Renal cortical epithelial cell (primary cell): Measurements from ENCODE around the gene KAT6B. TPM values are rescaled to one million over a fixed set of nuclear protein-coding genes. Genes with fewer than 3 reads are reported as not detected.
"Not testable (repeated sequence)": the region's sequence is repeated elsewhere in the genome, so short reads cannot be mapped to it uniquely, and the experiment has no call there.

Source experiments
- DNase-seq: peaks from one replicate; pipeline ENCODE4 v3.0.0-alpha.2; 2011; ENCODE audit warnings: low read depth
- total RNA-seq: library from RNA; depleted of rRNA; stranded (reverse); fragments of >200 nt; gene quantifications from 2 replicates; pipeline ENCODE4 v1.2.3, GENCODE V29; 2014

The KAT6B gene
- total RNA-seq = 6.3 and 33.1 TPM in 2 replicates

DNA sequence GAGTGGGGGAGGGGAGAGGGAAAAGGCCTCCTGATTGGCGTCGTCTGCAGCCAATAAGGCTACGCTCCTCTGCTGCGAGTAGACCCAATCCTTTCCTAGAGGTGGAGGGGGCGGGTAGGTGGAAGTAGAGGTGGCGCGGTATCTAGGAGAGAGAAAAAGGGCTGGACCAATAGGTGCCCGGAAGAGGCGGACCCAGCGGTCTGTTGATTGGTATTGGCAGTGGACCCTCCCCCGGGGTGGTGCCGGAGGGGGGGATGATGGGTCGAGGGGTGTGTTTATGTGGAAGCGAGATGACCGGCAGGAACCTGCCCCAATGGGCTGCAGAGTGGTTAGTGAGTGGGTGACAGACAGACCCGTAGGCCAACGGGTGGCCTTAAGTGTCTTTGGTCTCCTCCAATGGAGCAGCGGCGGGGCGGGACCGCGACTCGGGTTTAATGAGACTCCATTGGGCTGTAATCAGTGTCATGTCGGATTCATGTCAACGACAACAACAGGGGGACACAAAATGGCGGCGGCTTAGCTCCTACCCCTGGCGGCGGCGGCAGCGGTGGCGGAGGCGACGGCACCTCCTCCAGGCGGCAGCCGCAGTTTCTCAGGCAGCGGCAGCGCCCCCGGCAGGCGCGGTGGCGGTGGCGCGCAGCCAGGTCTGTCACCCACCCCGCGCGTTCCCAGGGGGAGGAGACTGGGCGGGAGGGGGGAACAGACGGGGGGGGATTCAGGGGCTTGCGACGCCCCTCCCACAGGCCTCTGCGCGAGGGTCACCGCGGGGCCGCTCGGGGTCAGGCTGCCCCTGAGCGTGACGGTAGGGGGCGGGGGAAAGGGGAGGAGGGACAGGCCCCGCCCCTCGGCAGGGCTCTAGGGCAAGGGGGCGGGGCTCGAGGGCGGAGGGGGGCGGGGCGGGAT lies at the start of gene KAT6B:
KAT6B (plus strand) TSS at position 459 of the 903 bp plus-strand sequence. CDS start 16,258 bp downstream, outside the sequence.
- peak; percentile 100 for DNase-seq

GRCh38 chr10:74778436-74779094 lies 47.8 kb upstream of the KAT6B start:
- DNase-seq = no peak

- not testable (repeated sequence) for DNase-seq
Observed at GRCh38 chr10:74781870-74782269, 44.5 kb upstream of the KAT6B start.

GRCh38 chr10:74784462-74784861 lies 41.9 kb upstream of the KAT6B start:
- DNase-seq = no peak

- no peak for DNase-seq
Observed at GRCh38 chr10:74786126-74786525, 40.3 kb upstream of the KAT6B start.

DNA sequence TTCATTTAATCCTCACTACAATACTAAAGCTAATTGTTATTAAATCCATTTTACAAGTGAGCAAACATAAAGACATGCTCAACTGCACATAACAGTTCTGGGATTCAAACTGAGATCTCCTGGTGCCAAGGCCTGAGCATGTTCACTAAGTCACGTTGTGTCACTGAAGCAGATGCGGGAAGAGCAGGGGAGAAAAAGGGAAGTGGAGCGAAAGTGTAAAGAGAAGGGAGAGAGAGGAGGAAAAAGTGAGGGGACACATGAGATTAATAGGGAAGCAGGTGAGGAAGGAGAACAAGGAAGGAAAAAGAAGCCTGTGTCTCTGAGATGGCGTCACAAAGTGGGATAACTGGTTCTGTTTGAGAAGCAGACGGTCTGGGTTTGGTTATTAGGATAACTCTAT lies 38.9 kb upstream of the KAT6B start:
- DNase-seq = no peak

DNA sequence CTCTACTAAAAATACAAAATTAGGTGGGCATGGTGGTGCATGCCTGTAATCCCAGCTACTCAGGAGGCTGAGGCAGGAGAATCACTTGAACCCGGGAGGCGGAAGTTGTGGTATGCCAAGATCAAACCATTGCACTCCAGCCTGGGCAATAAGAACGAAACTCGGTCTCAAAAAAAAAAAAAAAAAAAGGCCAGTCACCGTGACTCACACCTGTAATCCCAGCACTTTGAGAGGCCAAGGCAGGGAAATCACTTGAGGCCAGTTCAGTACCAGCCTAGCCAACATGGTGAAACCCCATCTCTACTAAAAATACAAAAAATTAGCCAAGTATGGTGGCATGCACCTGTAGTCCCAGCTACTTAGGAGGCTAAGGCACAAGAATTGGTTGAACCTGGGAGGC lies 34.4 kb upstream of the KAT6B start:
- not testable (repeated sequence) for DNase-seq

GRCh38 chr10:74792726-74793125 lies 33.7 kb upstream of the KAT6B start:
- DNase-seq = no peak

DNA sequence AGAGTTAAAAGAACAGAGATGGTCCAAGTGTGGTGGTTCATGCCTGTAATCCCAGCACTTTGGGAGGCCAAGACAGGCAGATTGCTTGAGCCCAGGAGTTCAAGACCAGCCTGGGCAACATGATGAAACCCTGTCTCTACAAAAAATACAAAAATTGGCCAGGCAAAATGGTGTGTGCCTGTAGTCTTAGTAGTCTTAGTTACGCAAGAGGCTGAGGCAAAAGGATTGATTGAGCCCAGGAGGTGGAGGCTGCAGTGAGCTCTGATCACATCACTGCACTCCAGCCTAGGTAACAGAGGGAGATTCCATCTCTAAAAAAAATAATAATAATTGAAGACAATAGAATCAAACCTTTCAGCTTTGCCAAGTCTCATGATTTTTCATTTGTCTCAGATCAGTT lies 33.2 kb upstream of the KAT6B start:
- not testable (repeated sequence) for DNase-seq

DNA sequence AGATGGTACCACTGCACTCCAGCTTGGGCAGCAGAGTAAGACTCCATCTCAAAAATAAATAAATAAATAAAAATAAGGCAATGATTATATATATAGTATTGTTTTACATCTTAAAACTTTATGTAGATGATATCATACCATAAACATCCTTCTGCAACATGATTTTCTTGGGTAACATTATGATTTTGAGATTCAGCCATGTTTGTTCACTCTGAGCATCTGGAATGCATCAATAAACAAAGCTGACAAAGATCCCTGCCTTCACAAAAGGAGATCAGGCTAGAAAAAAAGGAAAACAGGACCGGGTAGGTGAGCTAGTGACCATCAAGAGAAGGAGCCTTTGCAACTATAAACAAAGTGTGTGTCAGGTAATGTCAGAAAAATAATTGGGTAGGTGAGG lies 31.9 kb upstream of the KAT6B start:
- DNase-seq = no peak

- DNase-seq = no peak
Observed at GRCh38 chr10:74797550-74797949, 28.9 kb upstream of the KAT6B start.

GRCh38 chr10:74799721-74800221 lies 26.6 kb upstream of the KAT6B start:
- DNase-seq = peak; percentile 49

DNA sequence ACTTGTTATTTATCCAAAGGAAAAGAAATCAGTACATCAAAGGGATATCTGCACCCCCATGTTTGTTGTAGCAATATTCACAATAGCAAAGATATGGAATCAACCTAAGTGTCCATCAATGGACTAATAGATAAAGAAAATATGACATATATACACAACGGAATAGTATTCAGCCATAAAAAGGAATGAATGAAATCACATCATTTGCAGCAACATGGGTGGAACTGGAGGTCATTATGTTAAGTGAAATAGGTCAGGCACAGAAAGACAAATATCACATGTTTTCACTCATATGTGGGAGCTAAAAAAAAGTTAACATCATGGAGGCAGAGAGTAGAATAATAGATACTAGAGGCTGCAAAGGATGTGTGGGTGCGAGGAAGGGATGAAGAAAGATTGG lies 25.0 kb upstream of the KAT6B start:
- no peak for DNase-seq

DNA sequence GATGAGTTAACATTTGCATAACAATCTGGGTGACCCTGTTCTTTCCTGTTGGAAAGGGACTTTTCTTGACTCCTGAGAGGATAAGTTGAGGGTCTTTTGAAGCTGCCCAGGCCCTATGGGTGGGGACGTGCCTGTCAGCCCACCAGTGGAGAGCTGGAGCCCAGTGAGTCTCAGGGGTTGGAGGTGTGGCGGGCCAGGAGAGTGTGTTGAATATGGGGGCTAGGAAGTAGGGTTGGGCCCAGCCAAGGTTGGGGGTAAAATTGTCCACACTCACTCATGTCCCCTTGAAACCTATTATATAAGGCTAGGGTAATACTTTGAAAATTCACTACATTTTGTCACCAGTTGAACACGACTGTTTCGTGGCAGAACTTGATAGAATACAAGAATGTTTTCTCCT lies 17.9 kb upstream of the KAT6B start:
- no peak for DNase-seq

GRCh38 chr10:74810087-74810486 lies 16.3 kb upstream of the KAT6B start:
- no peak for DNase-seq

DNA sequence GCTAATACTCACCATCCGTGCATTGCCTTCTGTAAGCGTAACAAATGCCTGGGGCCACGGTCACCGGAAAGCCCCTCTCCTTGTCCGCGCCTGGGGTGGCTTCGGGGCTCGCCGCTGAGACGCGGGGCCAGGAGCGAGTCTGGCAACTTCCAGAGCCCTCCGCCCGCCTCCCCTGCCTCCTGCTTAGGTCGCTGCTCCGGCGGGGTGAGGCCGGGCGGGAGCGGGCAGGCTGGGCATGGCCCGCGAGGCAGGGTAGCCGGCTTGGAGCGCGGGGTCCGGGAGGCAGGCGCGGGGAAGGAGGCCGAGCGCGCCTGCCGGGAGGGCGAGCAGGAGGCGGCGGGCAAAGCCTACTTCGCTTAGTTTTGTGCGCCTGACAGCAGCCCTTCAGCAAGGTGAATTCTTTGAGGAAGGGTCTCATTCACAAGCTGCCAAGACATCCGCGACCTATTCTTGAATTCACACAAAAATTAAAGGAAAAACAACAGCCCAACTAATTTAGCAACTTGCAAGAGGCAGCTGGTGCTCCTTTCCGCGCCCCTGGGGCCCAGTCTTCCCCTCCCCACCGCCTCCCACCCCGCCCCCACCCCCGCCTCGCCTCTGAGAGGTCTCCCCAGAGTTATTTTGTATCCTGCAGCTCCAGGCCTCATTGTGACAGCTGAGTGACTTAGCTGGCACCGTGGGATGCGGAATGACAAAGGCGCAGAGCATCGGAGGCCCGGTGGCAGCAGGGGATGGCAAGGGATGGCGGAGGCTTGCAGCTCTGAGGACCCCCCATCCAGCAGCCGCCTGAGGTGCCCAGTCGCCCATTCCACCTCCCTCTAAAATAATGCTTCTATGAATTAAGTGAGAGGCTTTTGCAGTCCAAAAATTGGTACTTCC lies 12.8 kb upstream of the KAT6B start:
- DNase-seq = no peak

GRCh38 chr10:74814797-74815196 lies 11.6 kb upstream of the KAT6B start:
- no peak for DNase-seq

GRCh38 chr10:74816824-74817498 lies 9.4 kb upstream of the KAT6B start:
- DNase-seq = no peak

- DNase-seq = no peak
Observed at GRCh38 chr10:74821501-74821900, 4.9 kb upstream of the KAT6B start.

DNA sequence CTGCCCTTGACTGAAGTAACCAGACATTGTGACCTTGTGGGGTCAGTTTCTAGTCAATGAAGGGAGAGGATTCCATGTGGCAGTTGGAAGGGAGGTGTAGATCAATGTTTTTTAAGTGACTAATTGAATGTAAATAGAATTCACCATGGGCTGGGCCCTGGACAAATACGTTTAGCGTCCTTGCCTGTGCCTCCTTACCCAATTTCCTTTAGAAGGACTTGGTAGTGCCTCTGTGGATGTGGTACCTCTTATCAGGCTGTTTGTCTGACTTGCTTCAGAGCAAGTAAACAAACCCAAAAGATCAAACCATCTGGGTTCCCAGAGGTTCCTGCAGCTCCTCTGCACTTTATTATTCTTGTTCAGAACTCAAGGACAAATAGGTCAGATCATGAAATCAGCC lies 4.3 kb upstream of the KAT6B start:
- DNase-seq = no peak

GRCh38 chr10:74822521-74823089 lies 3.8 kb upstream of the KAT6B start:
- no peak for DNase-seq
